DMS153 treated with DMSO at 0.1 percent for 48 hours (cell line): Measurements from ENCODE around the gene HMGXB3.

Experiments used
- DNase-seq: peaks from one replicate; lab custom pipeline; 2025; ENCODE audit not compliant: unreplicated experiment; lab: John Stamatoyannopoulos, UW

The HMGXB3 gene

GRCh38 chr5:149988126-149988525 lies 12.4 kb upstream of the HMGXB3 start:
- no peak for DNase-seq

- peak; percentile 32 for DNase-seq
Observed at GRCh38 chr5:149990518-149991376, 9.8 kb upstream of the HMGXB3 start.

GRCh38 chr5:149993471-149993870 lies 7.1 kb upstream of the HMGXB3 start:
- DNase-seq: no peak

- DNase-seq: no peak
Observed at GRCh38 chr5:149995385-149996204, 4.9 kb upstream of the HMGXB3 start.

GRCh38 chr5:149996205-149996890 lies 4.2 kb upstream of the HMGXB3 start:
- no peak for DNase-seq

GRCh38 chr5:149998281-149998680 lies 2.3 kb upstream of the HMGXB3 start:
- no peak for DNase-seq

- DNase-seq: no peak
Observed at GRCh38 chr5:149999359-149999758, 1.2 kb upstream of the HMGXB3 start.

GRCh38 chr5:149999866-150000255 lies 678 bp upstream of the HMGXB3 start:
- no peak for DNase-seq

- DNase-seq: no peak
Observed at GRCh38 chr5:150000990-150001659, 586 bp downstream of the HMGXB3 start.

- DNase-seq: peak; percentile 3
Observed at GRCh38 chr5:150001660-150002486, 1.3 kb downstream of the HMGXB3 start.

GRCh38 chr5:150006318-150006717 lies 5.8 kb downstream of the HMGXB3 start:
- no peak for DNase-seq

- DNase-seq: no peak
Observed at GRCh38 chr5:150007050-150007449, 6.5 kb downstream of the HMGXB3 start.

GRCh38 chr5:150009671-150010387 lies 9.3 kb downstream of the HMGXB3 start:
- no peak for DNase-seq

- DNase-seq: no peak
Observed at GRCh38 chr5:150013931-150014330, 13.4 kb downstream of the HMGXB3 start.

GRCh38 chr5:150014456-150014855 lies 13.9 kb downstream of the HMGXB3 start:
- DNase-seq: no peak

GRCh38 chr5:150015415-150015814 lies 14.9 kb downstream of the HMGXB3 start:
- DNase-seq: no peak

- DNase-seq: no peak
Observed at GRCh38 chr5:150016537-150016936, 16.0 kb downstream of the HMGXB3 start.

- DNase-seq: no peak
Observed at GRCh38 chr5:150017226-150018005, 16.9 kb downstream of the HMGXB3 start.

- no peak for DNase-seq
Observed at GRCh38 chr5:150020249-150020648, 19.7 kb downstream of the HMGXB3 start.
